Measurements from ENCODE around the gene REXO1. TPM values are rescaled to one million over a fixed set of nuclear protein-coding genes. Genes with fewer than 3 reads are reported as not detected.
"Not testable (repeated sequence)": the region's sequence is repeated elsewhere in the genome, so short reads cannot be mapped to it uniquely, and the experiment has no call there.

REXO1 gene
- total RNA-seq, 1 donor from 2014 or later = 34.2 TPM

GRCh38 chr19:1807695-1808394 lies 40.4 kb downstream of the REXO1 start:
- no peak for DNase-seq (ENCODE audit: low spot score)
- no peak for ATAC-seq
- intact Hi-C loops (cut with DNase I) = no loop called here

- no peak for DNase-seq (ENCODE audit: low spot score)
Measured at GRCh38 chr19:1807030-1807694, 41.1 kb downstream of the REXO1 start.

DNA sequence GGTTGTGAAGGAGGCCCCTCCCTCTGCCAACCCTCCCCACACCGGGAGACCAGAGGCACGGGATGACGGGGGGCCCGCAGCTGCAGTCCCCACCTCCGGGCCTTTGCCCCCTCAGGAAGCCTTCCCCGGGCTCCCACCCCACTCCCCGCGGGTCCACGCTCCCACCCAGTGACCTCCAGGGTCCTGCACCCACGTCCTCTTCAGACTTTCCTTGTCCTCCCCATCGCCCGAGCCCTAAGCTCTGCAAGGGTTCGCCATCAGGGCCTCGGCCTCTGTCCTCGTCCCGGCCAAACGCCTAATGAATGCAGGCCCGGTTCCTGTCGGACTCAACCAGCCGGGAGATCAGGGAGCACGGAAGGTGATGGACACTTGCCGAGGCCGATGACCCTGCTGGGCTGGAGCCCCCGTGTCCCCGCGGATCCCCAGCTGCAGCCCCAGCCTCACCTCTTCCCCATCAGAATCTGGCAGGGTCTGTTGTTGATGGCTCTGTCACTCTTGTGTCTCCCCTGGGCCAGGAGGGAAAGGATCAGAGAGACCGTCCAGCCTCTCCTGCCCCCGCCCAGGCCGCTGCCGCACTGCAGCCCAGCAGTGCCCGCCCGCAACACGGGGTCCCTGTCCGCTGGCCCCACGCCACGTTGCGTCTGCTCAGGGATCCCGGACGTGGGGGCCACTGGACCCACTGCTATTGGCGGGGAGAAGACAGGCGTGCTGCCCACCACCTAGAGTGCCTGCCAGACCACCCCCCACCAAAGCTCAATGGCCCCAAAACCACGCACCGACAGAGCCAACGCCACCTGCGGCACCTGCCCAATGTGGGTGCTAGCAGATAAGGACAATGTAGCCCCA lies 41.9 kb downstream of the REXO1 start:
- no peak for DNase-seq (ENCODE audit: low spot score)
- intact Hi-C loops (cut with DNase I) = no loop called here

More at GRCh38 chr19:1807030-1807694, 41.1 kb downstream of the REXO1 start:
- no peak for ATAC-seq
- intact Hi-C loops (cut with DNase I) = no loop called here

DNA sequence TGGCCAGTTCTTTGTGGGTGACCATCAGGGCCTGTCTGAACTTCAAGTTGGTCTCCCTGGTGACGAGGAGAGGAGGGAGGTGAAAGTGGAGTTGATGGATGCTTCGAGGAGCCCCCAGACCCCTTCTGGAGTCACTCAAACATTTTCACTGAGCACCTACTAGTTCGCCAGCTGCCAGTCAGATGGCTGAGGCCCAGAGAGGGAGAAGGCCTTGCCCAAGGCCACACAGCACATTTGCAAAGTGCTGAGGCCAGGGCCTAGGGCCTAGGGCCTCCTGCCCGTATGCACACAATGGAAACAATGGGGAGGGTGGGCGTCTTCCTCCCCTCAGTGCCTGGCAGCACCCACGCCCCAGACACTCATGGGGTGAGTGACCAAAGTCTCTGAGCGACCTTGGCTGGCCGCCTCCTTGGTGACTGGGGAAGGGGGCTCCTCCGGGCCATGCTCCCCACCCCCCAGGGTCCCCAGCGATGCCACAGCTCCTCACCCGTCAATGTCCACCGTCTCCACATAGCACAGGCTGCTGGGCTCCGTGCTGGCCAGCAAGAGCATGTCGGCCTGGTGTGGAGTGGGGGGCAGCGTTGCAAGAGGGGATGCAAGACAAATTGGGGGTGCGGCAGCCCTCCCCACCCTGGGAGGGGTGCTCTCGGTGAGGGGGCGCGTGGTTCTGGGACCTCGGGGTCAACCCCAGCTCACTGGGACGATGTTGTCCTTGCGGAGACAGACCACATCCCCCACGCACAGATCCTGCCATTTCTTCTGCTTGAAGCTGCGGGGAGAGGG lies 42.7 kb downstream of the REXO1 start:
- intact Hi-C loops (cut with DNase I) = no loop called here
- ATAC-seq (no peak), DNase-seq (ENCODE audit: low spot score) (no peak)

More for the DNA sequence above, 41.9 kb downstream of the REXO1 start:
- ATAC-seq = no peak

DNA sequence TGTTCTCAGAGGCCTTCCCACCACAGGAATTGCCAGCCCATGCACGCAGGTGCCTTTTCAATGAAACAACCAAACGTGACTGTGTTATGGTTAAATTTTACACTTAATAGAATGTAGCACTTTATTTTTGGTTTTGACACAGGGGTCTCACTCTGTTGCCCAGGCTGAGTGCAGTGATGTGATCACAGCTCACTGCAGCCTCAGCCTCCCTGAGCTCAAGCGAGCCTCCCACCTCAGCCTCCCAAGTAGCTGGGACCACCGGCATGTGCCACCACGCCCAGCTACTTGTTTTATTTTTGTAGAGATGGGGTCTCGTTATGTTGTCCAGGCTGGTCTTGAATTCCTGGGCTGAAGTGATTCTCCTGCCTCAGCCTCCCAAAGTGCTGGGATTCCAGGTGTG lies 43.4 kb downstream of the REXO1 start:
- DNase-seq (ENCODE audit: low spot score) (no peak), ATAC-seq (no peak)
- intact Hi-C loops (cut with DNase I) = no loop called here

- ATAC-seq = no peak
- no peak for DNase-seq (ENCODE audit: low spot score)
- intact Hi-C loops (cut with DNase I) = loop anchor here (1.0 kb wide), 1 partner anchor 29 kb away; no protein-coding TSS in a partner anchor
Measured at GRCh38 chr19:1799695-1800342, 48.5 kb downstream of the REXO1 start.

GRCh38 chr19:1797313-1797712 lies 51.0 kb downstream of the REXO1 start:
- DNase-seq (ENCODE audit: low spot score); ATAC-seq; intact Hi-C loops (cut with DNase I): not testable (repeated sequence)

GRCh38 chr19:1796395-1797142 lies 51.7 kb downstream of the REXO1 start:
- intact Hi-C loops (cut with DNase I) = no loop called here
- no peak for ATAC-seq

DNA sequence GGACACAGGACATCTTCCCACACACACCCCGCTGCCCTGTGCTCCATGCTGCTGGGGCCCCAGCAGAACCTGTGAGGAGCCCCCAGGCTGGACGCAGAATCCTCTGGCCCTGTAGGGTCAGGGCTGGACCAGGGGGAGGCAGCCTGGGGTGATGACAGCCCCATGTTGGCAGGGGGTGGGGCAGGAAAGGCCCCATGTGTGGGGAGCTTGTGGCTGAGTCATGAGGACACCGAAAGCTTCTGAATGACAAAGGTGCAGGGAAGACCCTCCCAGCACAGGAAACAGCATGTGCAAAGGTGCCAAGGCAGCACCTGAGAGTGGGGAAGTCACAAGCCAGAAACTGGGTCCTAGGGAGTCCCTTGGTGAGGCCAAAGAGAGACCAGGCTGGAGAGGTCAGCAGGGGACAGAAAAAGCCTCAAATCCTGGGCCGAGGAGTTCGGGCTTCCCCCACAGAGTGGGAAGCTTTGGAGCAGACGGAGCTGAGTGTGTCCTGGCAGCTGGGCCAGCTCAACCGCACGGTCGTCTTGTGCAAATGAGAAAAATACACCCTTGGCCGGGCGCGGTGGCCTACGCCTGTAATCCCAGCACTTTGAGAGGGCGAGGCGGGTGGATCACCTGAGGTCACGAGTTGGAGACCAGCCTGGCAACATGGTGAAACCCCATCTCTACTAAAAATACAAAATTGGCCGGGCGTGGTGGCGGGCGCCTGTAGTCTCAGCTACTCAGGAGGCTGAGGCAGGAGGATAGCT lies 53.7 kb downstream of the REXO1 start:
- intact Hi-C loops (cut with DNase I) = no loop called here
- no peak for ATAC-seq

More at GRCh38 chr19:1796395-1797142, 51.7 kb downstream of the REXO1 start:
- no peak for DNase-seq (ENCODE audit: low spot score)

DNA sequence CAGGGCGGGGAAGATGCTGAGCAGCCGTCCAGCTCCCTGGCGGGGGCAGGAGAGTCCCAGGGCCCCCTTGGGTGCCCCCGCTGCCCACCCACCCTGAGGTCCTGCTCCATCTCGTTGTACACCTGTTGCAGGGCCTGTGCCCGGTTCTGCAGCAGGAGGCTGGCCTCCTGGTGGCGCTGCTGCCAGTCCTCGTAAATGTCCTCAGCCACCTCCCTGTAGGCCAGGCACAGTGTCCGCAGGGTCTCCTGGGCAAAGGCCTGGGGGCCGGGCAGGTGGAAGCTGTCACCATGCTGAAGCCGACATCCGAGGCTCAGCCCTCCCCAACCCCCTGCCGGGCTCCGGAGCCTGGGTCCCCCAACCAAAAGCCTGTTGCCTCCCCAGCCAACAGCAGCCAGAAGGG lies 56.4 kb downstream of the REXO1 start:
- DNase-seq (ENCODE audit: low spot score) (no peak), ATAC-seq (no peak)
- intact Hi-C loops (cut with DNase I) = no loop called here

More for the DNA sequence above, 53.7 kb downstream of the REXO1 start:
- no peak for DNase-seq (ENCODE audit: low spot score)

- no peak for ATAC-seq
- no peak for DNase-seq (ENCODE audit: low spot score)
- intact Hi-C loops (cut with DNase I) = no loop called here
Measured at GRCh38 chr19:1790054-1790792, 58.1 kb downstream of the REXO1 start.

GRCh38 chr19:1789261-1790041 lies 58.8 kb downstream of the REXO1 start:
- ATAC-seq (no peak), DNase-seq (ENCODE audit: low spot score) (no peak)
- intact Hi-C loops (cut with DNase I) = no loop called here

GRCh38 chr19:1787116-1787515 lies 61.2 kb downstream of the REXO1 start:
- ATAC-seq (no peak), DNase-seq (ENCODE audit: low spot score) (no peak)
- intact Hi-C loops (cut with DNase I) = no loop called here

DNA sequence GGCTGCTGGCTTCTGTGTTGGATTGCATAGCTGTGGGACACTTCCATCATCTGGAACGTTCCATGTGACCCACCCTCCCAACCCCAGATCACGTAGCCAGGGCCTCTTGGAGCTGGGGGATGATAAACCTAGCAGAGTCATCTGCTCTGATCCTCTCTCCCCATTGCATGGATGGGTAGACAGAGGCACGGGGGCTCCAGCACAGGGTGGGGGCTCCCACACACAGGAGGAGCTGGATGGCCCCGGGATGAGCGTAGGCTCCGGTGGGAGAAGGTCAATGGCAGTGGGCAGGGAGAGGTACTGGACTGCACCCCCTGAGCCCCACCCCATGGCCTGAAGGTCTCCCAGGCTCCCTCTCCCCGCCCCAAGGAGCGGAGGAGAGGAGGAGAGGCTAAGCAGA lies 61.6 kb downstream of the REXO1 start:
- intact Hi-C loops (cut with DNase I) = no loop called here
- no peak for DNase-seq (ENCODE audit: low spot score)
- ATAC-seq = no peak

GRCh38 chr19:1785310-1785709 lies 63.0 kb downstream of the REXO1 start:
- intact Hi-C loops (cut with DNase I) = no loop called here
- DNase-seq (ENCODE audit: low spot score) = no peak
- ATAC-seq = no peak

DNA sequence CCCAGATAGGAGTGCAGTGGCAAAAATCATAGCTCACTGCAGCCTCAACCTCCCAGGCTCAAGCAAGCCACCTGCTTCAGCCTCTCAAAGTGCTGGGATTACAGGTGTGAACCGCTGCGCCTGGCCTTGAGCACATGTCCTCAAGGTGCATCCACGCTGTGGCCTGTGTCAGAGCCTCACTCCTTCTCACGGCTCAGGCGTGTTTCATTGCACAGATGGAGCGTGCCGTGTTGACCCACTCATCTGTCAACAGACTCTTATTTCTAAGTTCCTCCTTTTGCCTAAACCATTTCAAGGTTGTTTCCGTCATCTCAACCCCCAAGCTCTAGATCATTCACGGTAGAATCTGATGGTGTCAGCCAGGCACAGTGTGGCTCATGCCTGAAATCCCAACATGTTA lies 64.4 kb downstream of the REXO1 start:
- DNase-seq (ENCODE audit: low spot score) = no peak
- ATAC-seq = no peak
- intact Hi-C loops (cut with DNase I) = no loop called here

All from sciatic nerve (tissue), 2 donors.